Activated CD4-positive, alpha-beta memory T cell treated with anti-CD3 and anti-CD28 coated beads for 36 hours (primary cell): ENCODE data around the gene PLCL1. TPM values are rescaled to one million over a fixed set of nuclear protein-coding genes. Genes with fewer than 3 reads are reported as not detected.
A peak's percentile ranks its signal among the peaks of the same experiment; 100 is the strongest.

Experiments
- CTCF ChIA-PET: fragments of 350-600 bp; sonication (Branson Sonifier 250); formaldehyde crosslinking; loops from one replicate; lab custom pipeline; 2021; ENCODE audit warnings: antibody characterized with exemption, inconsistent platforms; lab: Charles Lee
- POLR2A ChIA-PET: fragments of 350-600 bp; sonication (Branson Sonifier 250); formaldehyde crosslinking; loops from one replicate; lab custom pipeline; 2021; ENCODE audit warnings: antibody characterized with exemption; lab: Charles Lee
- DNase-seq: peaks from one replicate; pipeline ENCODE4 v3.0.0-alpha.2; 2020
- H3K27ac Mint-ChIP-seq: one replicate; pipeline ENCODE4 v1.8.0; 2021; ENCODE audit warnings: mixed read lengths
- H3K27me3 Mint-ChIP-seq: one replicate; pipeline ENCODE4 v1.8.0; 2021; ENCODE audit warnings: mixed read lengths
- H3K36me3 Mint-ChIP-seq: one replicate; pipeline ENCODE4 v1.8.0; 2021; ENCODE audit warnings: mixed read lengths
- H3K4me1 Mint-ChIP-seq: one replicate; pipeline ENCODE4 v1.8.0; 2021; ENCODE audit warnings: low read depth, mixed read lengths
- H3K4me3 Mint-ChIP-seq: one replicate; pipeline ENCODE4 v1.8.0; 2021; ENCODE audit warnings: mild to moderate bottlenecking, mixed read lengths
- H3K9me3 Mint-ChIP-seq: one replicate; pipeline ENCODE4 v1.8.0; 2021; ENCODE audit warnings: mixed read lengths
- intact Hi-C: fragments of 100-400 bp; cut with micrococcal nuclease; formaldehyde crosslinking; loops from one replicate; pipeline ENCODE4 v1.15.1; 2023
- total RNA-seq, 2 experiments: library from RNA; stranded (reverse); gene quantifications; one replicate each; pipeline ENCODE4 v1.2.3, GENCODE V29; 2021

The PLCL1 gene
- total RNA-seq, 2 experiments from 2014 or later: 1.7 to 1.9 TPM

DNA sequence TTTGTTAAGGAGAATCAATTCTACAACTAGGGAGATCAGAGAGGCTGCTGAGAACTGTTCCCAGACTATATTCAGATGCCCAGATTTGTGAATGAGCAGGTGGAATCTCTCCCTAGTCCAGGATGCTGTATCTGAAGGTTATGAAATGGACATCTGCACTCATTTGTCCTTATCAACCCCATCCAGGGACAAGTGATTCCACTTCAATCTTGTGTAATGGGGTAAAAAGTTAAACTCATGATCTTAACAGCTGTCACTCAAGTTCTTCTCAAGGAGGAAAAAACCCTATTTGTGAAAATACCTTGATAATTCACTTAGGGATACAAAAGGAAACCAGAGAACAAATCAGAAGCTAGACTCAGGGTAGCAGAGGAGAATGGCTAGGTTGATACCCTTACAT, 144.8 kb downstream of the PLCL1 start:
- ChIA-PET CTCF (no interaction called here), POLR2A (no interaction called here)
- no peaks in the 10 kb centered on the region for H3K27me3 Mint-ChIP-seq
- no peak overlapping the region for H3K4me3 Mint-ChIP-seq
- intact Hi-C loops: no loop called here
- DNase-seq: no peak
- no peak overlapping the region for H3K27ac Mint-ChIP-seq
- no peaks in the 10 kb centered on the region for H3K36me3 Mint-ChIP-seq
- H3K9me3 Mint-ChIP-seq: peaks cover 4% of the 10 kb centered on the region
- peaks cover 49% of the 10 kb centered on the region for H3K4me1 Mint-ChIP-seq

DNA sequence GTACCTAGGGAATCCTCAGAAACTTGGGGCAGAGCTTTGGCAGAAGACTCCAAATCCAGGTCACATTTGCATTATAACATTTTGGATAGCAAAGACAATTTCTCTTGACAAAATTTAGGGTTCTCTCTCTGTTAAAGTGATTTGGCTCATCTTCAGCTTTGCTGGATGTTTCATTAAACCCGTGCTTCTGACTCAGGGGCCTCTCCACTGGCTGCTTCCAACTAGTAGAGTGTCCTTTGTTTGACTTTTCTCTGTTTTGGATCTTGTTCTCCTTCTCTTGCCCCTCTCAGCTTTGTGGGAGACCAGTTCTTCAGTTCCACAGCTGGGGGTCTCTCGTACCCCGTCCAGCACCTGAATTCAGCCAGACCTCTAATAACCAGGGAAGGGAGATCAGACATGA, 145.6 kb downstream of the PLCL1 start:
- Mint-ChIP-seq H3K4me3 (no peak overlapping the region), H3K4me1 (peaks cover 47% of the 10 kb centered on the region)
- POLR2A ChIA-PET: no interaction called here

DNA sequence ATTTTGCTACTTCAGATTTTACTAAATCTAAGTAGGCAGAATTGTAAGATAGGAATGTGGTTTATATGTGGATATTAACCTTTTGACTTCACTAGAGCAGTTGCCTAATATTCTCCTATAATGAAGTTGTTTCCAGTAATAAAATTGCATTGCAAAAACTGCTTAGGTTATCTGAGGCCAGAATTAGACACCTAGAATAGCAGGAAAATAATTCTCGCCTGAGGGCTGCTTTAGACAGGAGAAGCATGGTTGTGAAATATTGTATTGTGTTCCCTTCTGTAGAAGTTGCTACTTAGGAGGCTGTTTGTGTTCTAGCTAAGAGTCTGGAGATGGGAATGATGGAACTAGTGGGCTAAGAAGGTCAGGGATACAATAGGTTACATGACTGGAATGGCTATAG, 146.3 kb downstream of the PLCL1 start:
- Mint-ChIP-seq H3K9me3 (peaks cover 5% of the 10 kb centered on the region), H3K36me3 (no peaks in the 10 kb centered on the region), H3K4me1 (peaks cover 48% of the 10 kb centered on the region), H3K27ac (no peak overlapping the region), H3K27me3 (no peaks in the 10 kb centered on the region), H3K4me3 (no peak overlapping the region)
- ChIA-PET POLR2A (no interaction called here), CTCF (no interaction called here)
- intact Hi-C loops: loop anchor here (5.0 kb wide), 2 partner anchors 58 to 92 kb away; no protein-coding TSS in a partner anchor
- no peak for DNase-seq

More for the DNA sequence above, 145.6 kb downstream of the PLCL1 start:
- peaks cover 4% of the 10 kb centered on the region for H3K9me3 Mint-ChIP-seq
- no peak for DNase-seq
- no peaks in the 10 kb centered on the region for H3K27me3 Mint-ChIP-seq
- H3K27ac Mint-ChIP-seq: no peak overlapping the region
- CTCF ChIA-PET: no interaction called here
- H3K36me3 Mint-ChIP-seq: no peaks in the 10 kb centered on the region
- intact Hi-C loops: loop anchor here (5.0 kb wide), 2 partner anchors 58 to 92 kb away; no protein-coding TSS in a partner anchor

DNA sequence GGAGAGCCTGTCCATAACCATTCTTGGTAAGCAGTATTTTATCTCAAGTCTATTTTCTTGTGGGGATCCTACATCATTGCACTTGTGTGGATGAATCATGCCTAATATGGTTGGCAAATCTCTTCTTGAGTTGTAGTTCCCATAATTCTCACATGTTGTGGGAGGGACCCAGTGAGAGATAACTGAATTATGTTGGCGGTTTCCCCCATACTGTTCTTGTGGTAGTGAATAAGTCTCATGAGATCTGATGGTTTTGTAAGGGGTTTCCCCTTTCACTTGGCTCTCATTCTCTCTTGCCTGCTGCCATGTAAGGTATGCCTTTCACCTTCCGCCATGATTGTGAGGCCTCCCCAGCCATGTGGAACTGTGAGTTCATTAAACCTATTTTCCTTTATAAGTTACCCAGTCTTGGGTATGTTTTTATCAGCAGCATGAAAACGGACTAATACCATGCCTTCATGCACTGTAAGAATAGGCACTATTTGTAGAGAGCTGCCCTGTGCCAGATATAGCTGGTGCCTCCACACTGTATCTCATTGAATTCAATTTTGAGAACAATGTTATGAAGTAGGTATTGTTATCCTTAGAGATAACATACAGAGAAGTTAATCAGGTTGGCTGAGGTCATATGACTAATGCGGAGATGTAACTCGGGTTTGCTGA, 148.3 kb downstream of the PLCL1 start:
- H3K36me3 Mint-ChIP-seq: peaks cover 9% of the 10 kb centered on the region
- ChIA-PET POLR2A (no interaction called here), CTCF (no interaction called here)
- peaks cover 46% of the 10 kb centered on the region for H3K4me1 Mint-ChIP-seq
- peak; percentile 37 for DNase-seq
- no peak overlapping the region for H3K27ac Mint-ChIP-seq
- H3K9me3 Mint-ChIP-seq: peaks cover 8% of the 10 kb centered on the region
- no peaks in the 10 kb centered on the region for H3K27me3 Mint-ChIP-seq
- intact Hi-C loops: loop anchor here (1.0 to 5.0 kb wide), 6 partner anchors 16 to 148 kb away; partner anchors contain the start of gene PLCL1
- H3K4me3 Mint-ChIP-seq: no peak overlapping the region

DNA sequence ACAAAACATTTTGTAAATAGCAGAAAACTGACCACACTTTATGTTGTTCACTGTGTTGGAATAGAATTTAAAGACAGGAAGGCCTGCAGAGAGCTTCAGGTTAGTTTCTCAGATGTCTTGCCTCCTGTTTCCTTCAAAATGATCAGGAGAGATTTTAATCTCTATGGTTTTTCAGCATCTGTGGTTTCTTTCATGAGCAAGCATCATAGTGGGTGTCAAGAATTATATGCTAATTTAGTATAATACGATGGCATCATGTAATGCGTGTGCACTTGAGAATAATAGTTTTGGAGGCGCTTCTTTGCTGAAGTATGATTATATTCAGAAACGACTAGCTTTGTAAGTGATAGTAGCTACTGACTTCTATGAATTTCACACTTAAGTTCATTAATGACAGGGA, 149.9 kb downstream of the PLCL1 start:
- peaks cover 41% of the 10 kb centered on the region for H3K4me1 Mint-ChIP-seq
- H3K36me3 Mint-ChIP-seq: peaks cover 9% of the 10 kb centered on the region
- H3K4me3 Mint-ChIP-seq: no peak overlapping the region
- H3K27me3 Mint-ChIP-seq: no peaks in the 10 kb centered on the region
- ChIA-PET POLR2A (no interaction called here), CTCF (interaction anchor here (0.8 to 1.0 kb wide), 2 partner anchors 10 to 116 kb away, joined by 3 read pairs; no protein-coding TSS in a partner anchor)
- intact Hi-C loops: loop anchor here (2.0 to 5.0 kb wide), 3 partner anchors 14 to 88 kb away; no protein-coding TSS in a partner anchor
- no peak for DNase-seq
- peaks cover 8% of the 10 kb centered on the region for H3K9me3 Mint-ChIP-seq
- H3K27ac Mint-ChIP-seq: no peak overlapping the region

DNA sequence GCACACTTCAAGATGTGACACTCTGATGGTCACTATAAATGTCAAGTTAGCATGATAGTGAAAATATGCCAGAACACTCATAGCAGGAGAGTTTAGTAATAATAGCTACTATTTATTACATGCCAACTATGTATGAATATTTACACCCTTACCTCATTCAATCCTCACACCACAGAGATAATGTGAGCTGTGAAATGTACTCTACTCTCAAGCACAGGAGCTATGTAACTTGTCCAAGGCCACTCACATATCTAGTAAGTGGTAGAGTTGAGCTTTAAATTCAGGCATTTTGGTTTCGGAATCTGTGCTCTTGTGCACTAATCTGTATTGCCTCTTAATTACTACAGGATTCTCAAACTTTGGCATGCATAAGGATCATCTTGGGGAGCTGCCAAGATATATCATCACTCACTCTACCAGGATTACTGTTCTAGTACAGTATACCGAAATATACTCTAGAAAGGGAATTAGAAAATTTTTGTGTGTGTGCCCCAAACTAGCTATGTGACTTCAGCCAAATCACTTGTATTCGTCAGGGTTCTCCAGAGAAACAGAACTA, 154.3 kb downstream of the PLCL1 start:
- Mint-ChIP-seq H3K4me3 (no peak overlapping the region), H3K36me3 (peaks cover 15% of the 10 kb centered on the region), H3K4me1 (peaks cover 21% of the 10 kb centered on the region), H3K27ac (no peak overlapping the region), H3K27me3 (no peaks in the 10 kb centered on the region), H3K9me3 (peaks cover 15% of the 10 kb centered on the region)
- ChIA-PET POLR2A (no interaction called here), CTCF (no interaction called here)
- intact Hi-C loops: no loop called here
- no peak for DNase-seq

DNA sequence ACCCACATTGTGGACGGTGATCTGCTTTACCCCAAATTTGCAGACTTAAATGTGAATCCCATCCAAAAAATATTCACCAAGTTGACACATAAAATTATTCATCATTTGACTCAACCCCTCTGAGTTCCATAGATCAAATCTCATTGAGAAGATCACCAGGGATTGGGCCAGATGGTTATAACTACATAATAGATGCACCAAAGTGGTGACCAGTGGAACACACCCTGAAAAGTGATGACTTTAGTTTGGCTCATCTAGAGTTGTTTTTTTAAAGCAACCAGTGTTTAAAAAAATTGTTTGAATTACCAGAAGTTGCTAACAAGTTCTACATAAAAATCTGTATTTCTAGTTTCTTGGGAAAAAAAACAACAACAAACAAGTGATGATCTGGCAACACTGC, 155.0 kb downstream of the PLCL1 start:
- Mint-ChIP-seq H3K4me3 (no peak overlapping the region), H3K27ac (no peak overlapping the region), H3K36me3 (peaks cover 18% of the 10 kb centered on the region), H3K4me1 (peaks cover 14% of the 10 kb centered on the region), H3K9me3 (peaks cover 22% of the 10 kb centered on the region), H3K27me3 (no peaks in the 10 kb centered on the region)
- ChIA-PET CTCF (no interaction called here), POLR2A (no interaction called here)
- no peak for DNase-seq
- intact Hi-C loops: no loop called here

DNA sequence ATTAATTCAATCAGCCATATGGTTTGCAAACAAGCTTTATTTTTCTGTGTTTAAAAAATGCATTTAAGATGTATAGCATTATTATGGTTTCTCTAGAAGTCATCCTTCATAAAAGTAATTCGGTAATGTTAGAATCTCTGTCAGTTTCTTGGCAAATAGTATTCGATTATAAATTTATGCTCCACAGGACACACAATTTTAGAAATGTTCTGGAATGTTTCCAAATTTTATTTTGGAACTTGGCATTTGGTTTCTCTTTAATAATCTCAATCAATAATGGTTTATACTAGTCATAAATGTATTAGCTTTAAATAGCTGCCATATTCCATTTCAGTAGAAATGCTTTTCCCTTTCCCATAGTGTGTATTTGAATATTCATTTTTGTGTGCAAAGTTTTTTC, 156.4 kb downstream of the PLCL1 start:
- H3K4me3 Mint-ChIP-seq: no peak overlapping the region
- POLR2A ChIA-PET: no interaction called here
- H3K4me1 Mint-ChIP-seq: peaks cover 6% of the 10 kb centered on the region
- H3K36me3 Mint-ChIP-seq: peaks cover 31% of the 10 kb centered on the region
- CTCF ChIA-PET: interaction anchor here (0.6 kb wide), 1 partner anchor 31 kb away, joined by 3 read pairs; no protein-coding TSS in a partner anchor
- no peaks in the 10 kb centered on the region for H3K27me3 Mint-ChIP-seq
- intact Hi-C loops: no loop called here
- H3K27ac Mint-ChIP-seq: no peak overlapping the region
- H3K9me3 Mint-ChIP-seq: peaks cover 35% of the 10 kb centered on the region
- no peak for DNase-seq

DNA sequence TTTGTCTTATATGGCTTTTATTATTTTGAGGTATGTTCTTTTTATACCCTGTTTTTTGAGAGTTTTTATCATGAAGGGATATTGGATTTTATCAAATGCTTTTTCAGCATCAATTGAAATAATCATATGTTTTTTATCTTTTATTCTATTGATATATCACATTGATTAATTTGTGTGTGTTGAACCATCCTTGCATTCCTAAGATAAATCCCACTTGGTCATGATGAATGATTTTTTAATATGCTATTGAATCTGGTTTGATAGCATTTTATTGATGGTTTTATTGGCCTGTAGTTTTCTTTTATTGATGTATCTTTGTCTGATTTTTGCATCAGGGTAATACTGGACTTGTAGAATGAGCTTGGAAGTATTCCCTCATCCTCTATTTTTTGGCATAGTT, 160.3 kb downstream of the PLCL1 start:
- ChIA-PET CTCF (no interaction called here), POLR2A (interaction anchor here (0.6 kb wide), 1 partner anchor 156 kb away, joined by 3 read pairs; no protein-coding TSS in a partner anchor)
- H3K27ac Mint-ChIP-seq: no peak overlapping the region
- intact Hi-C loops: no loop called here
- peaks cover 26% of the 10 kb centered on the region for H3K36me3 Mint-ChIP-seq
- H3K27me3 Mint-ChIP-seq: no peaks in the 10 kb centered on the region
- no peak for DNase-seq
- peaks cover 11% of the 10 kb centered on the region for H3K4me1 Mint-ChIP-seq
- H3K4me3 Mint-ChIP-seq: no peak overlapping the region
- H3K9me3 Mint-ChIP-seq: peaks cover 37% of the 10 kb centered on the region

DNA sequence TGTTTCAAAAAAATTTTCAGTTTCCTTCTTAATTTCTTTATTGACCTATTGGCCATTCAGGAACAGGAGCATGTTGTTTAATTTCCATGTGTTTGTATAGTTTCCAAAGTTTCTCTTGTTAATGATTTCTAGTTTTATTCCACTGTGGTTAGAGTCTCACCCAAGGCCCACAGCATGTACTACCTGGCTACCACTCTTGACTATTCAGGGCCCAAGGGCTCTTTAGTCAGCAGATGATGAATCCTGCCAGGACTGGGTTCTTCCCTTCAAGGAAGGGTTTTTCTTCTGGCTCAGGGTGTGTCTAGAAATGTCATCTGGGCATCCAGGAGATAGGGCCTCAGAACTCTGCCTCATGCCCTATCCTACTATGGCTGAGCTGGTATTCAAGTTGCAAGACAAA, 161.4 kb downstream of the PLCL1 start:
- Mint-ChIP-seq H3K27me3 (no peaks in the 10 kb centered on the region), H3K27ac (no peak overlapping the region), H3K4me1 (peaks cover 15% of the 10 kb centered on the region), H3K36me3 (peaks cover 26% of the 10 kb centered on the region), H3K4me3 (no peak overlapping the region), H3K9me3 (peaks cover 37% of the 10 kb centered on the region)
- ChIA-PET CTCF (no interaction called here), POLR2A (no interaction called here)
- intact Hi-C loops: no loop called here
- no peak for DNase-seq

DNA sequence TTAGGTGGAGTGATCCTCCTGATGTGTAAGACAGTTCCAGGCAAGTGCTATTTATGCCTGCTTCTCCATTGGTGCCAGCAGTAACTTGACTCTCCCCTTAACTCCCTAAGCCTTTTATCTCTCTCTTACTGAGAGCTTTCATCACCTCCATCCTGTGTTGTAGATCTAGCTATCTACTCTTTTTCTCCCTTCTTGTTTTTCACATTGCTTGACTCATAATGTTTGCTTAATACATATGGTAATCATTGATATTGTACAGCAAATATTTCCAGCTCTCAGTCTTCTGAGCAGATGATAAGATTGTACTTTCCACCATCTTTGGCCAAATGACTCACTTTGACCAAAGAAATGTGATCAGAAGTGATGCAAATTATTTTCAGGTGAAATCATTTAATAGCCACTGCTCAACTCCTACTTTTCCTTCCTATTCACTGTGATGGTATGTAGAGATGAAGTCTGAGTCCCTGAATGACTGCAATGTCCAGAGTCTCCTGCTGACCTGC, 165.0 kb downstream of the PLCL1 start:
- no peak for DNase-seq
- POLR2A ChIA-PET: no interaction called here
- peaks cover 18% of the 10 kb centered on the region for H3K9me3 Mint-ChIP-seq
- no peak overlapping the region for H3K27ac Mint-ChIP-seq
- no peak overlapping the region for H3K4me3 Mint-ChIP-seq
- H3K36me3 Mint-ChIP-seq: peaks cover 16% of the 10 kb centered on the region
- peaks cover 20% of the 10 kb centered on the region for H3K4me1 Mint-ChIP-seq
- CTCF ChIA-PET: no interaction called here
- H3K27me3 Mint-ChIP-seq: no peaks in the 10 kb centered on the region
- intact Hi-C loops: loop anchor here (2.0 kb wide), 1 partner anchor 17 kb away; no protein-coding TSS in a partner anchor

DNA sequence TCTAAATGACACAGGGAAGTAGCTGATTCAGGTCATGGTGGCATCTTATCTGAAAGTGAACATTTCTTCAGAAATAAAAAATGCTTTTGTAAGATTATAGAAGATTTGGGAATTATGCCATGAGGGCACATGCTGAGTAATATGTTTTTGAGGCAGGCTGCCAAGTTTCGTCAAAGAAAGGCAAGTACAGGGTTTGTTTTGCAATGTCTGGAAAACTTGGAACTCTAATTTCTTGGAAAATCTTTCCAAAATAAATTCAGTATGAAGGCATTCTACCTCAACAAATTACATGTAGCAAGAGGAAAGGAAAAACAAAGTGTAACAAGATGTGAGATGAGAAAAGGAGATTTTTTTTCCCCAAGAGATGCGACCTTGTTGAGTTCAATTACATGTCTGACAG, 167.7 kb downstream of the PLCL1 start:
- no peak overlapping the region for H3K4me3 Mint-ChIP-seq
- no peaks in the 10 kb centered on the region for H3K27me3 Mint-ChIP-seq
- H3K27ac Mint-ChIP-seq: no peak overlapping the region
- ChIA-PET CTCF (no interaction called here), POLR2A (no interaction called here)
- no peaks in the 10 kb centered on the region for H3K9me3 Mint-ChIP-seq
- no peak for DNase-seq
- H3K4me1 Mint-ChIP-seq: peaks cover 20% of the 10 kb centered on the region
- H3K36me3 Mint-ChIP-seq: peaks cover 2% of the 10 kb centered on the region
- intact Hi-C loops: no loop called here
